NK-92 treated with Interleukin-12 subunit alpha and Interleukin-12 subunit beta, amount 100 ng/mL, for 24 hours (cell line): ENCODE data around the gene LRIT2.
"Not testable (repeated sequence)": the region's sequence is repeated elsewhere in the genome, so short reads cannot be mapped to it uniquely, and the experiment has no call there.

Experiments used
- DNase-seq: peaks from one replicate; lab custom pipeline; 2025; lab: John Stamatoyannopoulos, UW

The LRIT2 gene

GRCh38 chr10:84184517-84184916, 40.8 kb downstream of the LRIT2 start:
- no peak for DNase-seq

GRCh38 chr10:84181631-84182030, 43.7 kb downstream of the LRIT2 start:
- DNase-seq, result no peak

GRCh38 chr10:84180386-84180785, 45.0 kb downstream of the LRIT2 start:
- DNase-seq, result not testable (repeated sequence)

- DNase-seq, result peak; percentile 11
These were observed 46.2 kb downstream of the LRIT2 start for GRCh38 chr10:84179059-84179710.

- no peak for DNase-seq
These were observed 47.2 kb downstream of the LRIT2 start for GRCh38 chr10:84178160-84178609.

- peak; percentile 82 for DNase-seq
These were observed 47.7 kb downstream of the LRIT2 start for GRCh38 chr10:84177541-84178141.

- DNase-seq, result peak; percentile 38
These were observed 48.4 kb downstream of the LRIT2 start for GRCh38 chr10:84176836-84177474.

GRCh38 chr10:84176351-84176750, 49.0 kb downstream of the LRIT2 start:
- DNase-seq, result no peak

GRCh38 chr10:84175436-84175835, 49.9 kb downstream of the LRIT2 start:
- no peak for DNase-seq

- no peak for DNase-seq
These were observed 51.8 kb downstream of the LRIT2 start, which contains the start of gene GPR15LG for GRCh38 chr10:84173501-84173929. TSS of gene GPR15LG (plus strand) at chr10:84173801. CDS start at chr10:84173852, 51 bp downstream.

- DNase-seq, result no peak
These were observed 52.6 kb downstream of the LRIT2 start for GRCh38 chr10:84172467-84173356.

- DNase-seq, result not testable (repeated sequence)
These were observed 53.5 kb downstream of the LRIT2 start for GRCh38 chr10:84171700-84172466.

GRCh38 chr10:84171237-84171636, 54.1 kb downstream of the LRIT2 start:
- not testable (repeated sequence) for DNase-seq
